Gastrocnemius medialis (tissue), 4 donors: ENCODE results near the gene NSD2. TPM values are rescaled to one million over a fixed set of nuclear protein-coding genes. Genes with fewer than 3 reads are reported as not detected.
"Not testable (repeated sequence)": the region's sequence is repeated elsewhere in the genome, so short reads cannot be mapped to it uniquely, and the experiment has no call there.

Experiments
- ATAC-seq, 2 donors: fragments of 150-250 bp; one replicate each; pipeline ENCODE4 v1.9.1; 2016
- DNase-seq, 2 donors: peaks; one replicate each; pipeline ENCODE4 v3.0.0-alpha.2; 2019
- H3K27ac ChIP-seq, 4 donors: fragments of 200-600 bp; sonication (generic); 1 replicate in 1 of 4; 2 replicates in 3 of 4; pipeline ENCODE4 v1.5.1; 2016 to 2018; ENCODE audit warnings: mild to moderate bottlenecking in 2 of 4, moderate library complexity in 1 of 4
- H3K27me3 ChIP-seq, 3 donors: fragments of 200-600 bp; sonication (generic) in 2 of 3; 1 replicate in 1 of 3; 2 replicates in 2 of 3; pipeline versions ENCODE4 v1.5.1 to v1.6.0; 2016 to 2019; ENCODE audit warnings: mild to moderate bottlenecking in 1 of 3, moderate library complexity in 1 of 3
- H3K36me3 ChIP-seq, 2 donors: fragments of 200-600 bp; sonication (generic) in 1 of 2; one replicate each; pipeline ENCODE4 v1.5.1; 2017 to 2018
- H3K4me1 ChIP-seq, 2 donors: fragments of 200-600 bp; sonication (generic) in 1 of 2; one replicate each; pipeline ENCODE4 v1.5.1; 2016 to 2017; ENCODE audit warnings: mild to moderate bottlenecking in 2 of 2
- H3K4me3 ChIP-seq, 4 donors: fragments of 200-600 bp; sonication (generic) in 3 of 4; 1 replicate in 1 of 4; 2 replicates in 3 of 4; pipeline ENCODE4 v1.5.1; 2016 to 2019; ENCODE audit warnings: mild to moderate bottlenecking in 2 of 4
- H3K9me3 ChIP-seq, 3 donors: fragments of 200-600 bp; sonication (generic) in 2 of 3; 1 replicate in 1 of 3; 2 replicates in 2 of 3; pipeline ENCODE4 v1.5.1; 2016 to 2019
- CTCF ChIP-seq, 5 experiments: fragments of 450-650 bp in 3 of 5; fragments of 200-600 bp in 2 of 5; sonication (generic) in 2 of 5; IDR thresholded peaks in 4 of 5; conservative IDR thresholded peaks in 1 of 5; 1 replicate in 4 of 5; 2 replicates in 1 of 5; pipeline ENCODE4 v1.5.1; 2016 to 2019; ENCODE audit warnings: antibody characterized with exemption in 5 of 5, mild to moderate bottlenecking in 3 of 5, moderate library complexity in 3 of 5
- POLR2A ChIP-seq, 2 donors: fragments of 450-650 bp; IDR thresholded peaks; one replicate each; pipeline ENCODE4 v1.6.1; 2017; ENCODE audit warnings: antibody characterized with exemption in 2 of 2, mild to moderate bottlenecking in 2 of 2, moderate library complexity in 2 of 2
- in situ Hi-C, 4 donors: fragments of 200-750 bp; cut with MboI; loops; one replicate each; pipeline versions ENCODE4 v1.15.0 to v1.8.0; 2017; ENCODE audit warnings: low sequenced_read_pairs in 4 of 4
- intact Hi-C: fragments of 100-400 bp; cut with DNase I; formaldehyde crosslinking; loops from one replicate; pipeline ENCODE4 v1.15.1; 2023; ENCODE audit warnings: low total_unique reads
- total RNA-seq, 4 donors: library from RNA; depleted of rRNA; stranded (reverse); fragments of >200 nt; gene quantifications; one replicate each; pipeline versions ENCODE4 v1.1.0 to v1.2.3, GENCODE V29; 2016

Gene NSD2
- total RNA-seq, 4 donors from 2014 or later = 14.8 to 21.3 (median 16.8) TPM

- Histone ChIP-seq H3K27me3 (no peaks in the 10 kb centered on the region), H3K4me1 (no peaks in the 10 kb centered on the region), H3K9me3 (no peaks in the 10 kb centered on the region), H3K36me3 (peaks cover 0 to 83% of the 10 kb centered on the region in 2 donors), H3K4me3 (no peak overlapping the region), H3K27ac (no peak overlapping the region)
- no peak for TF ChIP-seq CTCF (IDR thresholded peaks at IDR 0.05 in 4 of 5, conservative IDR thresholded peaks at IDR 0.05 in 1 of 5)
- TF ChIP-seq POLR2A (IDR thresholded peaks at IDR 0.05) = no peak
- intact Hi-C loops = no loop called here
- in situ Hi-C loops = no loop called here
- ATAC-seq (no peak), DNase-seq (no peak)
Observed at GRCh38 chr4:1834047-1834775, 37.0 kb upstream of the NSD2 start.

GRCh38 chr4:1835836-1836235 lies 35.4 kb upstream of the NSD2 start:
- in situ Hi-C loops, intact Hi-C loops, ATAC-seq: not testable (repeated sequence)

GRCh38 chr4:1836650-1837049 lies 34.5 kb upstream of the NSD2 start:
- H3K9me3 ChIP-seq = no peaks in the 10 kb centered on the region
- no peak overlapping the region for H3K4me3 ChIP-seq
- no peak overlapping the region for H3K27ac ChIP-seq
- intact Hi-C loops = no loop called here
- no peak for ATAC-seq
- no peaks in the 10 kb centered on the region for H3K4me1 ChIP-seq
- DNase-seq = no peak
- in situ Hi-C loops = no loop called here
- H3K27me3 ChIP-seq = no peaks in the 10 kb centered on the region
- peaks cover 0 to 89% of the 10 kb centered on the region in 2 donors for H3K36me3 ChIP-seq
- TF ChIP-seq CTCF (IDR thresholded peaks at IDR 0.05 in 4 of 5, conservative IDR thresholded peaks at IDR 0.05 in 1 of 5) = no peak
- TF ChIP-seq POLR2A (IDR thresholded peaks at IDR 0.05) = no peak

More at GRCh38 chr4:1835836-1836235, 35.4 kb upstream of the NSD2 start:
- DNase-seq, H3K9me3 ChIP-seq, H3K4me1 ChIP-seq, H3K27ac ChIP-seq, H3K4me3 ChIP-seq, H3K27me3 ChIP-seq: not testable (repeated sequence)
- H3K36me3 ChIP-seq = peaks cover 0 to 91% of the 10 kb centered on the region in 2 donors

GRCh38 chr4:1837069-1837468 lies 34.1 kb upstream of the NSD2 start:
- DNase-seq = no peak
- in situ Hi-C loops (no loop called here), intact Hi-C loops (no loop called here)
- Histone ChIP-seq H3K4me3 (no peak overlapping the region), H3K4me1 (no peaks in the 10 kb centered on the region), H3K27me3 (no peaks in the 10 kb centered on the region), H3K36me3 (peaks cover 0 to 85% of the 10 kb centered on the region in 2 donors), H3K9me3 (no peaks in the 10 kb centered on the region), H3K27ac (no peak overlapping the region)
- TF ChIP-seq CTCF (IDR thresholded peaks at IDR 0.05 in 4 of 5, conservative IDR thresholded peaks at IDR 0.05 in 1 of 5) = no peak
- TF ChIP-seq POLR2A (IDR thresholded peaks at IDR 0.05) = no peak
- no peak for ATAC-seq

- DNase-seq = no peak
- no peak for ATAC-seq
- H3K27ac ChIP-seq = no peak overlapping the region
- peaks cover 0 to 75% of the 10 kb centered on the region in 2 donors for H3K36me3 ChIP-seq
- in situ Hi-C loops = no loop called here
- H3K4me3 ChIP-seq = no peak overlapping the region
- intact Hi-C loops = no loop called here
- TF ChIP-seq POLR2A (IDR thresholded peaks at IDR 0.05) = no peak
- no peak for TF ChIP-seq CTCF (IDR thresholded peaks at IDR 0.05 in 4 of 5, conservative IDR thresholded peaks at IDR 0.05 in 1 of 5)
- H3K27me3 ChIP-seq = no peaks in the 10 kb centered on the region
- no peaks in the 10 kb centered on the region for H3K9me3 ChIP-seq
- H3K4me1 ChIP-seq = peaks cover 10 to 16% of the 10 kb centered on the region in 2 donors
Observed at GRCh38 chr4:1839282-1839681, 31.9 kb upstream of the NSD2 start.
